ENCODE measurements around the gene BCKDHA.
"Not testable (repeated sequence)": the region's sequence is repeated elsewhere in the genome, so short reads cannot be mapped to it uniquely, and the experiment has no call there.

BCKDHA gene

GRCh38 chr19:41357746-41358145, 39.9 kb upstream of the BCKDHA start:
- peaks cover 65% of the 10 kb centered on the region for H3K4me1 Mint-ChIP-seq
- H3K27ac Mint-ChIP-seq, result peak overlapping the region; percentile 99

GRCh38 chr19:41359741-41360140, 37.9 kb upstream of the BCKDHA start:
- H3K27me3 Mint-ChIP-seq, result no peaks in the 10 kb centered on the region
- H3K4me3 Mint-ChIP-seq, result no peak overlapping the region
- no peak for DNase-seq
- H3K27ac Mint-ChIP-seq, result peak overlapping the region; percentile 62
- no peaks in the 10 kb centered on the region for H3K9me3 Mint-ChIP-seq
- CTCF ChIA-PET, result no interaction called here
- H3K4me1 Mint-ChIP-seq, result peaks cover 72% of the 10 kb centered on the region
- peaks cover 21% of the 10 kb centered on the region for H3K36me3 Mint-ChIP-seq

More at GRCh38 chr19:41357746-41358145, 39.9 kb upstream of the BCKDHA start:
- DNase-seq, result no peak
- Mint-ChIP-seq H3K27me3 (no peaks in the 10 kb centered on the region), H3K4me3 (peak overlapping the region; percentile 77), H3K9me3 (no peaks in the 10 kb centered on the region), H3K36me3 (peaks cover 22% of the 10 kb centered on the region)
- CTCF ChIA-PET, result interaction anchor here (1.2 kb wide), 1 partner anchor 9 kb away, joined by 4 read pairs; no protein-coding TSS in a partner anchor

GRCh38 chr19:41362143-41362847, 35.3 kb upstream of the BCKDHA start:
- Mint-ChIP-seq H3K36me3 (peaks cover 17% of the 10 kb centered on the region), H3K9me3 (no peaks in the 10 kb centered on the region), H3K27ac (peak overlapping the region; percentile 33), H3K4me1 (peaks cover 53% of the 10 kb centered on the region), H3K27me3 (no peaks in the 10 kb centered on the region), H3K4me3 (peak overlapping the region; percentile 81)
- CTCF ChIA-PET, result interaction anchor here (2.4 kb wide), 1 partner anchor 10 kb away, joined by 14 read pairs; no protein-coding TSS in a partner anchor
- DNase-seq, result no peak

GRCh38 chr19:41363371-41363752, 34.3 kb upstream of the BCKDHA start:
- Mint-ChIP-seq H3K27me3 (no peaks in the 10 kb centered on the region), H3K36me3 (peaks cover 16% of the 10 kb centered on the region), H3K9me3 (no peaks in the 10 kb centered on the region), H3K27ac (peak overlapping the region; percentile 98), H3K4me3 (peak overlapping the region; percentile 81), H3K4me1 (peaks cover 44% of the 10 kb centered on the region)
- no peak for DNase-seq
- CTCF ChIA-PET, result interaction anchor here (0.7 to 3.5 kb wide), 5 partner anchors 8 to 100 kb away, joined by 3 to 16 read pairs (median 5); no protein-coding TSS in a partner anchor

GRCh38 chr19:41363753-41364523, 33.7 kb upstream of the BCKDHA start, which contains the start of gene B9D2:
TSS of gene B9D2 (minus strand) at chr19:41364149. CDS start at chr19:41363519, 630 bp downstream.
- H3K4me3 Mint-ChIP-seq, result peak within 1 kb of the TSS; percentile 81
- no peaks in the 10 kb centered on the region for H3K27me3 Mint-ChIP-seq
- CTCF ChIA-PET, result interaction anchor here (0.7 to 3.5 kb wide), 8 partner anchors 9 to 207 kb away, joined by 3 to 16 read pairs (median 4); partner anchors contain the start of gene DMAC2
- H3K36me3 Mint-ChIP-seq, result peaks cover 18% of the 10 kb centered on the region
- peak within 1 kb of the TSS; percentile 98 for H3K27ac Mint-ChIP-seq
- peaks cover 40% of the 10 kb centered on the region for H3K4me1 Mint-ChIP-seq
- peak; percentile 99 for DNase-seq
- H3K9me3 Mint-ChIP-seq, result no peaks in the 10 kb centered on the region

GRCh38 chr19:41364524-41365391, 32.9 kb upstream of the BCKDHA start:
- H3K27ac Mint-ChIP-seq, result peak overlapping the region; percentile 98
- no peaks in the 10 kb centered on the region for H3K9me3 Mint-ChIP-seq
- DNase-seq, result no peak
- CTCF ChIA-PET, result interaction anchor here (1.1 to 3.5 kb wide), 7 partner anchors 9 to 206 kb away, joined by 3 to 16 read pairs (median 5); partner anchors contain the start of gene DMAC2
- H3K36me3 Mint-ChIP-seq, result peaks cover 18% of the 10 kb centered on the region
- peaks cover 34% of the 10 kb centered on the region for H3K4me1 Mint-ChIP-seq
- H3K4me3 Mint-ChIP-seq, result peak overlapping the region; percentile 81
- no peaks in the 10 kb centered on the region for H3K27me3 Mint-ChIP-seq

GRCh38 chr19:41366089-41366488, 31.5 kb upstream of the BCKDHA start:
- peak overlapping the region; percentile 42 for H3K27ac Mint-ChIP-seq
- H3K4me1 Mint-ChIP-seq, result peaks cover 27% of the 10 kb centered on the region
- H3K4me3 Mint-ChIP-seq, result peak overlapping the region; percentile 6
- DNase-seq, result peak; percentile 48
- no peaks in the 10 kb centered on the region for H3K9me3 Mint-ChIP-seq
- CTCF ChIA-PET, result interaction anchor here (0.8 to 3.5 kb wide), 3 partner anchors 9 to 13 kb away, joined by 3 to 16 read pairs (median 4); no protein-coding TSS in a partner anchor
- no peaks in the 10 kb centered on the region for H3K27me3 Mint-ChIP-seq
- H3K36me3 Mint-ChIP-seq, result peaks cover 9% of the 10 kb centered on the region

- Mint-ChIP-seq H3K4me1 (peaks cover 25% of the 10 kb centered on the region), H3K27ac (no peak overlapping the region), H3K9me3 (no peaks in the 10 kb centered on the region), H3K27me3 (no peaks in the 10 kb centered on the region), H3K36me3 (peaks cover 12% of the 10 kb centered on the region), H3K4me3 (no peak overlapping the region)
- CTCF ChIA-PET, result interaction anchor here (0.6 to 1.7 kb wide), 2 partner anchors 10 to 12 kb away, joined by 3 to 4 read pairs; no protein-coding TSS in a partner anchor
- no peak for DNase-seq
These were observed 29.7 kb upstream of the BCKDHA start for GRCh38 chr19:41367848-41368301.

- Mint-ChIP-seq H3K9me3 (no peaks in the 10 kb centered on the region), H3K27me3 (no peaks in the 10 kb centered on the region), H3K4me3 (no peak overlapping the region), H3K27ac (no peak overlapping the region), H3K36me3 (peaks cover 9% of the 10 kb centered on the region), H3K4me1 (peaks cover 13% of the 10 kb centered on the region)
- CTCF ChIA-PET, result no interaction called here
- no peak for DNase-seq
These were observed 27.8 kb upstream of the BCKDHA start for GRCh38 chr19:41369769-41370168.

GRCh38 chr19:41371119-41371518, 26.5 kb upstream of the BCKDHA start:
- H3K27me3 Mint-ChIP-seq, CTCF ChIA-PET, H3K27ac Mint-ChIP-seq, H3K9me3 Mint-ChIP-seq, H3K4me3 Mint-ChIP-seq, H3K36me3 Mint-ChIP-seq, DNase-seq: not testable (repeated sequence)
- peaks cover 16% of the 10 kb centered on the region for H3K4me1 Mint-ChIP-seq

- CTCF ChIA-PET, result no interaction called here
These were observed 26.1 kb upstream of the BCKDHA start for GRCh38 chr19:41371541-41371940.

GRCh38 chr19:41372501-41372900, 25.1 kb upstream of the BCKDHA start:
- H3K36me3 Mint-ChIP-seq, result peaks cover 7% of the 10 kb centered on the region
- no peak overlapping the region for H3K27ac Mint-ChIP-seq
- CTCF ChIA-PET, result interaction anchor here (1.0 kb wide), 1 partner anchor 9 kb away, joined by 3 read pairs; the partner anchor contains the start of gene B9D2
- no peaks in the 10 kb centered on the region for H3K27me3 Mint-ChIP-seq
- H3K9me3 Mint-ChIP-seq, result no peaks in the 10 kb centered on the region
- H3K4me3 Mint-ChIP-seq, result no peak overlapping the region
- peaks cover 20% of the 10 kb centered on the region for H3K4me1 Mint-ChIP-seq
- DNase-seq, result no peak

More at GRCh38 chr19:41371541-41371940, 26.1 kb upstream of the BCKDHA start:
- peaks cover 7% of the 10 kb centered on the region for H3K36me3 Mint-ChIP-seq
- peak overlapping the region; percentile 3 for H3K27ac Mint-ChIP-seq
- no peak overlapping the region for H3K4me3 Mint-ChIP-seq
- H3K9me3 Mint-ChIP-seq, result no peaks in the 10 kb centered on the region
- no peaks in the 10 kb centered on the region for H3K27me3 Mint-ChIP-seq
- no peak for DNase-seq
- H3K4me1 Mint-ChIP-seq, result peaks cover 15% of the 10 kb centered on the region

GRCh38 chr19:41373993-41374392, 23.6 kb upstream of the BCKDHA start:
- CTCF ChIA-PET, result no interaction called here
- no peak overlapping the region for H3K4me3 Mint-ChIP-seq
- H3K36me3 Mint-ChIP-seq, result peaks cover 6% of the 10 kb centered on the region
- DNase-seq, result no peak
- H3K4me1 Mint-ChIP-seq, result peaks cover 19% of the 10 kb centered on the region
- H3K9me3 Mint-ChIP-seq, result no peaks in the 10 kb centered on the region
- H3K27me3 Mint-ChIP-seq, result no peaks in the 10 kb centered on the region
- H3K27ac Mint-ChIP-seq, result no peak overlapping the region
